Esophagus mucosa (tissue), 1 donor: ENCODE measurements around the gene CHRD. TPM values are rescaled to one million over a fixed set of nuclear protein-coding genes. Genes with fewer than 3 reads are reported as not detected.
A peak's percentile ranks its signal among the peaks of the same experiment; 100 is the strongest.

Source experiments
- ATAC-seq: fragments of 200-7000 bp; cut with Tn5 transposase; one replicate; pipeline ENCODE4 v1.9.1; 2020
- total RNA-seq: library from RNA; stranded (reverse); gene quantifications from one replicate; pipeline ENCODE4 v1.2.4, GENCODE V29; 2023
- donor health status: DM: yes; HTN: yes; CAD: no.

The CHRD gene
- total RNA-seq, 1 donor from 2014 or later, result 0.84 TPM

- peak; percentile 26 for ATAC-seq
Measured at GRCh38 chr3:184361932-184362667, 17.8 kb upstream of the CHRD start.

- ATAC-seq, result peak; percentile 91
Measured at GRCh38 chr3:184362668-184363546, 16.9 kb upstream of the CHRD start.

GRCh38 chr3:184366619-184367289, 13.1 kb upstream of the CHRD start:
- ATAC-seq, result no peak

GRCh38 chr3:184368116-184368515, 11.7 kb upstream of the CHRD start:
- ATAC-seq, result no peak

GRCh38 chr3:184368586-184369183, 11.2 kb upstream of the CHRD start:
- no peak for ATAC-seq

GRCh38 chr3:184371570-184372018, 8.3 kb upstream of the CHRD start:
- ATAC-seq, result peak; percentile 96

- ATAC-seq, result no peak
Measured at GRCh38 chr3:184372296-184372821, 7.5 kb upstream of the CHRD start.

- ATAC-seq, result no peak
Measured at GRCh38 chr3:184372911-184373310, 6.9 kb upstream of the CHRD start.

GRCh38 chr3:184373422-184373821, 6.4 kb upstream of the CHRD start:
- no peak for ATAC-seq

GRCh38 chr3:184375747-184376461, 4.0 kb upstream of the CHRD start:
- no peak for ATAC-seq

- no peak for ATAC-seq
Measured at GRCh38 chr3:184377374-184377773, 2.5 kb upstream of the CHRD start.

GRCh38 chr3:184377882-184378445, 1.9 kb upstream of the CHRD start, which contains the start of gene THPO:
TSS of gene THPO (minus strand) at chr3:184378207. CDS start at chr3:184376259, 1,948 bp downstream.
- ATAC-seq, result no peak

- ATAC-seq, result no peak
Measured at GRCh38 chr3:184378651-184379357, 1.1 kb upstream of the CHRD start.

GRCh38 chr3:184380185-184380626, 352 bp downstream of the CHRD start:
- ATAC-seq, result peak; percentile 3

- ATAC-seq, result no peak
Measured at GRCh38 chr3:184380627-184381260, 890 bp downstream of the CHRD start.

- peak; percentile 7 for ATAC-seq
Measured at GRCh38 chr3:184381261-184382224, 1.7 kb downstream of the CHRD start.

- no peak for ATAC-seq
Measured at GRCh38 chr3:184382326-184383032, 2.6 kb downstream of the CHRD start.
